Fibroblast of lung (primary cell): ENCODE data around the gene KEAP1. TPM values are rescaled to one million over a fixed set of nuclear protein-coding genes. Genes with fewer than 3 reads are reported as not detected.
A peak's percentile ranks its signal among the peaks of the same experiment; 100 is the strongest.

Experiments used
- DNase-seq, 2 donors: peaks; one replicate each; pipeline versions ENCODE4 v3.0.0 to v3.0.0-alpha.2; 2010; ENCODE audit warnings: low read depth in 2 of 2
- H2AFZ ChIP-seq: 2 replicates; pipeline ENCODE4 v1.5.1; 2012; ENCODE audit warnings: low read length, control low read depth, inconsistent platforms
- H3K27ac ChIP-seq: 2 replicates; pipeline ENCODE4 v1.5.1; 2011; ENCODE audit warnings: low read length, control low read depth; ENCODE audit not compliant: insufficient read depth
- H3K27me3 ChIP-seq: 2 replicates; pipeline ENCODE4 v1.5.1; 2011; ENCODE audit warnings: mild to moderate bottlenecking, low read length; ENCODE audit not compliant: control insufficient read depth, insufficient read depth
- H3K36me3 ChIP-seq: 2 replicates; pipeline ENCODE4 v1.5.1; 2011; ENCODE audit warnings: low read length; ENCODE audit not compliant: control insufficient read depth, insufficient read depth
- H3K4me1 ChIP-seq: 2 replicates; pipeline ENCODE4 v1.5.1; 2011; ENCODE audit warnings: low read length; ENCODE audit not compliant: control insufficient read depth, insufficient read depth; ENCODE audit errors: extremely low read depth
- H3K4me2 ChIP-seq: 2 replicates; pipeline ENCODE4 v1.5.1; 2011; ENCODE audit warnings: low read length, control low read depth; ENCODE audit not compliant: insufficient read depth; ENCODE audit errors: extremely low read depth
- H3K4me3 ChIP-seq, 4 experiments: fragments of 200-600 bp in 1 of 4; sonication (generic) in 1 of 4; replicated peaks in 1 of 4; 2 replicates each; pipeline ENCODE4 v1.5.1; 2011 to 2016; ENCODE audit warnings: low read length in 4 of 4, low read depth in 3 of 4, mild to moderate bottlenecking in 3 of 4, control low read depth in 2 of 4, inconsistent platforms in 1 of 4, mixed read lengths in 1 of 4; ENCODE audit not compliant: insufficient read depth in 1 of 4; ENCODE audit errors: control extremely low read depth in 1 of 4
- H3K79me2 ChIP-seq: 2 replicates; pipeline ENCODE4 v1.5.1; 2012; ENCODE audit warnings: mild to moderate bottlenecking, low read length, inconsistent platforms; ENCODE audit not compliant: control insufficient read depth, insufficient read depth
- H3K9ac ChIP-seq: 2 replicates; pipeline ENCODE4 v1.5.1; 2011; ENCODE audit warnings: mild to moderate bottlenecking, low read length, control low read depth; ENCODE audit not compliant: insufficient read depth
- H3K9me3 ChIP-seq: 2 replicates; pipeline ENCODE4 v1.5.1; 2012; ENCODE audit warnings: low read depth, low read length; ENCODE audit not compliant: control insufficient read depth, insufficient read depth
- H4K20me1 ChIP-seq: 2 replicates; pipeline ENCODE4 v1.5.1; 2011; ENCODE audit warnings: low read length; ENCODE audit not compliant: control insufficient read depth, insufficient read depth; ENCODE audit errors: extremely low read depth
- CTCF ChIP-seq, 2 donors: IDR thresholded peaks in 1 of 2; conservative IDR thresholded peaks in 1 of 2; 1 replicate in 1 of 2; 2 replicates in 1 of 2; pipeline ENCODE4 v1.5.1; 2011 to 2012; ENCODE audit warnings: low read length in 2 of 2, control low read depth in 1 of 2, inconsistent platforms in 1 of 2, low read depth in 1 of 2, mild to moderate bottlenecking in 1 of 2
- EZH2 ChIP-seq: IDR thresholded peaks from 2 replicates; pipeline ENCODE4 v1.5.1; 2012; ENCODE audit warnings: low read length, control low read depth, mild to moderate bottlenecking; ENCODE audit errors: missing control alignments
- polyA plus RNA-seq, 2 donors: library from polyadenylated mRNA; depleted of rRNA in 1 of 2; stranded (reverse) in 1 of 2; unstranded in 1 of 2; fragments of >200 nt; gene quantifications; 2 replicates each; pipeline ENCODE4 v1.2.1, GENCODE V29; 2011 to 2012; ENCODE audit warnings: missing spikeins in 1 of 2
- total RNA-seq: library from RNA; depleted of rRNA; stranded (reverse); fragments of >200 nt; gene quantifications from 2 replicates; pipeline ENCODE4 v1.2.1, GENCODE V29; 2014

KEAP1 gene
- total and polyA plus RNA-seq, 2 donors (not counting 1 experiment from before 2014, with no cell fraction given) = 36.1 to 103 TPM

- Histone ChIP-seq H3K36me3 (no peaks in the 10 kb centered on the region), H3K79me2 (no peaks in the 10 kb centered on the region), H3K9ac (no peak overlapping the region), H3K27ac (no peak overlapping the region), H3K4me3 (no peak overlapping the region), H3K9me3 (no peaks in the 10 kb centered on the region), H3K27me3 (no peaks in the 10 kb centered on the region), H3K4me2 (no peak overlapping the region), H4K20me1 (no peaks in the 10 kb centered on the region), H2AFZ (no peak overlapping the region), H3K4me1 (no peaks in the 10 kb centered on the region)
- TF ChIP-seq EZH2 (no peak), CTCF (conservative IDR thresholded peaks at IDR 0.05 in 1 of 2, IDR thresholded peaks at IDR 0.05 in 1 of 2; ENCODE audit: low read depth in 1 of 2, low read length in 2 of 2) (no peak)
- no peak for DNase-seq
These were observed 35.2 kb upstream of the KEAP1 start for GRCh38 chr19:10538204-10538983.

- H3K79me2 ChIP-seq = no peaks in the 10 kb centered on the region
- no peak overlapping the region for H3K4me3 ChIP-seq
- no peak for DNase-seq
- no peak overlapping the region for H3K9ac ChIP-seq
- TF ChIP-seq CTCF (conservative IDR thresholded peaks at IDR 0.05 in 1 of 2, IDR thresholded peaks at IDR 0.05 in 1 of 2; ENCODE audit: low read depth in 1 of 2, low read length in 2 of 2) (no peak), EZH2 (no peak)
- no peaks in the 10 kb centered on the region for H3K9me3 ChIP-seq
- no peak overlapping the region for H3K4me2 ChIP-seq
- no peaks in the 10 kb centered on the region for H4K20me1 ChIP-seq
- no peak overlapping the region for H2AFZ ChIP-seq
- no peak overlapping the region for H3K27ac ChIP-seq
- H3K4me1 ChIP-seq = no peaks in the 10 kb centered on the region
- no peaks in the 10 kb centered on the region for H3K36me3 ChIP-seq
- H3K27me3 ChIP-seq = no peaks in the 10 kb centered on the region
These were observed 34.5 kb upstream of the KEAP1 start for GRCh38 chr19:10537668-10538067.

- Histone ChIP-seq H3K9ac (no peak overlapping the region), H3K4me3 (no peak overlapping the region)
- TF ChIP-seq EZH2 = no peak
- TF ChIP-seq CTCF (conservative IDR thresholded peaks at IDR 0.05 in 1 of 2, IDR thresholded peaks at IDR 0.05 in 1 of 2; ENCODE audit: low read depth in 1 of 2, low read length in 2 of 2) = no peak
These were observed 32.5 kb upstream of the KEAP1 start for GRCh38 chr19:10535613-10536012.

More at GRCh38 chr19:10535613-10536012, 32.5 kb upstream of the KEAP1 start:
- Histone ChIP-seq H3K27ac (no peak overlapping the region), H3K79me2 (no peaks in the 10 kb centered on the region), H2AFZ (no peak overlapping the region), H3K4me2 (no peak overlapping the region), H4K20me1 (no peaks in the 10 kb centered on the region), H3K27me3 (no peaks in the 10 kb centered on the region), H3K36me3 (no peaks in the 10 kb centered on the region), H3K4me1 (no peaks in the 10 kb centered on the region), H3K9me3 (no peaks in the 10 kb centered on the region)
- DNase-seq = peak in 1 of 2 donors; percentile 37
